Liver (tissue), 9 donors: ENCODE measurements around the gene PLEKHA5. TPM values are rescaled to one million over a fixed set of nuclear protein-coding genes. Genes with fewer than 3 reads are reported as not detected.

Experiments
- DNase-seq: peaks from one replicate; pipeline ENCODE4 v3.0.0-alpha.2; 2017; ENCODE audit warnings: low spot score
- H3K27ac ChIP-seq, 2 donors: one replicate each; pipeline ENCODE4 v1.7.0; 2013; ENCODE audit warnings: inconsistent platforms in 2 of 2, low read length in 2 of 2, control low read depth in 1 of 2, low read depth in 1 of 2, mild to moderate bottlenecking in 1 of 2
- H3K27me3 ChIP-seq, 4 donors: one replicate each; pipeline versions ENCODE4 v1.6.1 to v1.7.0; 2013; ENCODE audit warnings: low read length in 3 of 4, inconsistent platforms in 1 of 4, mild to moderate bottlenecking in 1 of 4, moderate library complexity in 1 of 4; ENCODE audit not compliant: control insufficient read depth in 4 of 4, insufficient read depth in 4 of 4
- H3K36me3 ChIP-seq, 4 donors: one replicate each; pipeline versions ENCODE4 v1.6.1 to v1.7.0; 2013; ENCODE audit warnings: low read length in 3 of 4, mild to moderate bottlenecking in 3 of 4, low read depth in 1 of 4, moderate library complexity in 1 of 4; ENCODE audit not compliant: control insufficient read depth in 4 of 4, insufficient read depth in 3 of 4
- H3K4me1 ChIP-seq, 4 donors: one replicate each; pipeline versions ENCODE4 v1.6.1 to v1.7.0; 2013; ENCODE audit warnings: low read length in 3 of 4, mild to moderate bottlenecking in 3 of 4, moderate library complexity in 1 of 4; ENCODE audit not compliant: control insufficient read depth in 4 of 4, insufficient read depth in 4 of 4
- H3K4me3 ChIP-seq, 3 donors: one replicate each; pipeline versions ENCODE4 v1.6.1 to v1.7.0; 2013; ENCODE audit warnings: low read length in 3 of 3, control low read depth in 1 of 3, low read depth in 1 of 3, mild to moderate bottlenecking in 1 of 3
- H3K9ac ChIP-seq, 2 donors: one replicate each; pipeline ENCODE4 v1.7.0; 2013; ENCODE audit warnings: low read length in 2 of 2, mild to moderate bottlenecking in 2 of 2, moderate library complexity in 2 of 2, control low read depth in 1 of 2, low read depth in 1 of 2
- H3K9me3 ChIP-seq, 4 donors: one replicate each; pipeline versions ENCODE4 v1.6.1 to v1.7.0; 2013; ENCODE audit warnings: low read length in 3 of 4; ENCODE audit not compliant: control insufficient read depth in 4 of 4
- CTCF ChIP-seq: fragments of 150-350 bp; IDR thresholded peaks from 2 replicates; pipeline ENCODE4 v1.5.1; 2017; ENCODE audit warnings: improper control_type of control experiment, low read depth, low read length; ENCODE audit not compliant: missing input control
- EGR1 ChIP-seq, 2 donors: IDR thresholded peaks; 2 replicates each; pipeline ENCODE4 v1.6.1; 2016 to 2018; ENCODE audit warnings: antibody characterized with exemption in 2 of 2, low read depth in 2 of 2
- FOXA1 ChIP-seq: IDR thresholded peaks from 2 replicates; pipeline ENCODE4 v1.6.1; 2016; ENCODE audit warnings: antibody characterized with exemption
- GABPA ChIP-seq, 2 donors: IDR thresholded peaks in 1 of 2; conservative IDR thresholded peaks in 1 of 2; 2 replicates each; pipeline ENCODE4 v1.6.1; 2016; ENCODE audit warnings: antibody characterized with exemption in 2 of 2, mild to moderate bottlenecking in 1 of 2, moderate library complexity in 1 of 2
- HNF4A ChIP-seq, 2 donors: conservative IDR thresholded peaks; 2 replicates each; pipeline ENCODE4 v1.6.1; 2016; ENCODE audit warnings: antibody characterized with exemption in 2 of 2, mild to moderate bottlenecking in 2 of 2
- HNF4G ChIP-seq: IDR thresholded peaks from 2 replicates; pipeline ENCODE4 v1.6.1; 2016; ENCODE audit warnings: antibody characterized with exemption
- MAX ChIP-seq: IDR thresholded peaks from 2 replicates; pipeline ENCODE4 v1.6.1; 2016; ENCODE audit warnings: antibody characterized with exemption
- RAD21 ChIP-seq, 2 donors: IDR thresholded peaks; 2 replicates each; pipeline ENCODE4 v1.6.1; 2016; ENCODE audit warnings: antibody characterized with exemption in 2 of 2, mild to moderate bottlenecking in 2 of 2
- REST ChIP-seq: IDR thresholded peaks from 2 replicates; pipeline ENCODE4 v1.6.1; 2016; ENCODE audit warnings: antibody characterized with exemption, mild to moderate bottlenecking
- RXRA ChIP-seq, 2 donors: IDR thresholded peaks; 2 replicates each; pipeline ENCODE4 v1.6.1; 2017 to 2018; ENCODE audit warnings: antibody characterized with exemption in 2 of 2, mild to moderate bottlenecking in 1 of 2
- SP1 ChIP-seq: IDR thresholded peaks from 2 replicates; pipeline ENCODE4 v1.6.1; 2018; ENCODE audit warnings: antibody characterized with exemption, mild to moderate bottlenecking
- TAF1 ChIP-seq: conservative IDR thresholded peaks from 2 replicates; pipeline ENCODE4 v1.6.1; 2016; ENCODE audit warnings: antibody characterized with exemption, mild to moderate bottlenecking
- YY1 ChIP-seq: IDR thresholded peaks from 2 replicates; pipeline ENCODE4 v1.6.1; 2016; ENCODE audit warnings: antibody characterized with exemption, mild to moderate bottlenecking
- ZBTB33 ChIP-seq: IDR thresholded peaks from 2 replicates; pipeline ENCODE4 v1.6.1; 2016; ENCODE audit warnings: antibody characterized with exemption
- WGBS: extraction: QIAGEN DNeasy Blood & Tissue Kit; methylation state at CpG from one replicate; pipeline ENCODE4 v1.1.7; 2013; 5-methylcytosine and 5-hydroxymethylcytosine counted together
- polyA plus RNA-seq, 2 donors: library from polyadenylated mRNA; stranded (reverse) in 1 of 2; unstranded in 1 of 2; fragments of 200-250 nt in 1 of 2; fragments of >200 nt in 1 of 2; fragmentation: Nextera tagmentation in 1 of 2; extraction: Ambion mirVana in 1 of 2; gene quantifications; one replicate each; pipeline versions ENCODE4 v1.2.1 to v1.2.3, GENCODE V29; 2013 to 2015
- total RNA-seq, 2 donors: library from RNA; depleted of rRNA; stranded (reverse); fragments of >200 nt; gene quantifications; one replicate each; pipeline ENCODE4 v1.2.3, GENCODE V29; 2014
- donor health status: healthy.
- donor health status: healthy.
- donor health status: healthy.
- donor health status: healthy.
- donor health status: healthy.

PLEKHA5 gene
- total and polyA plus RNA-seq, 4 donors: 4.6 to 25.5 (median 16.8) TPM

- DNase-seq: no peak
- TF ChIP-seq TAF1: no peak
- 90% methylated on average over 6 of the region's 6 CpGs for WGBS
- peaks cover 9 to 32% (median 23%) of the 10 kb centered on the region in 4 donors for H3K4me1 ChIP-seq
- no peaks in the 10 kb centered on the region for H3K36me3 ChIP-seq
- H3K27ac ChIP-seq: no peak overlapping the region
- no peaks in the 10 kb centered on the region for H3K27me3 ChIP-seq
- no peaks in the 10 kb centered on the region for H3K9me3 ChIP-seq
- H3K4me3 ChIP-seq: no peak overlapping the region
- no peak overlapping the region for H3K9ac ChIP-seq
These were observed 14.8 kb downstream of the PLEKHA5 start for GRCh38 chr12:19144287-19144686.

GRCh38 chr12:19144985-19145384 is 15.5 kb downstream of the PLEKHA5 start:
- no peak for DNase-seq
- Histone ChIP-seq H3K9ac (no peak overlapping the region), H3K9me3 (no peaks in the 10 kb centered on the region), H3K27me3 (no peaks in the 10 kb centered on the region), H3K4me1 (peaks cover 9 to 25% (median 18%) of the 10 kb centered on the region in 4 donors), H3K36me3 (peaks cover 0 to 2% (median 0%) of the 10 kb centered on the region in 4 donors), H3K27ac (no peak overlapping the region), H3K4me3 (no peak overlapping the region)
- TF ChIP-seq GABPA (IDR thresholded peaks at IDR 0.05 in 1 of 2, conservative IDR thresholded peaks at IDR 0.05 in 1 of 2) (no peak), HNF4G (peak; percentile 43), SP1 (peak; percentile 48), REST (no peak), HNF4A (conservative IDR thresholded peaks at IDR 0.05) (peak; percentile 60 to 82), RXRA (IDR thresholded peaks at IDR 0.05) (peak in 1 of 2 donors; percentile 54), RAD21 (IDR thresholded peaks at IDR 0.05) (peak in 1 of 2 donors; percentile 14)
- WGBS: 25% methylated on average over 2 of the region's 2 CpGs

GRCh38 chr12:19148860-19149259 is 19.3 kb downstream of the PLEKHA5 start:
- H3K9ac ChIP-seq: no peak overlapping the region

More at GRCh38 chr12:19148860-19149259, 19.3 kb downstream of the PLEKHA5 start:
- no peak overlapping the region for H3K4me3 ChIP-seq
- peaks cover 0 to 2% (median 0%) of the 10 kb centered on the region in 4 donors for H3K36me3 ChIP-seq
- H3K27me3 ChIP-seq: no peaks in the 10 kb centered on the region
- no peaks in the 10 kb centered on the region for H3K9me3 ChIP-seq
- H3K27ac ChIP-seq: no peak overlapping the region
- DNase-seq: no peak
- no peak for TF ChIP-seq FOXA1
- TF ChIP-seq RAD21 (IDR thresholded peaks at IDR 0.05): no peak
- TF ChIP-seq TAF1: no peak
- no peak for TF ChIP-seq CTCF
- TF ChIP-seq REST: no peak
- no peak for TF ChIP-seq MAX
- TF ChIP-seq EGR1 (IDR thresholded peaks at IDR 0.05; ENCODE audit: low read depth in 2 of 2): no peak
- TF ChIP-seq ZBTB33: no peak
- no peak for TF ChIP-seq GABPA (IDR thresholded peaks at IDR 0.05 in 1 of 2, conservative IDR thresholded peaks at IDR 0.05 in 1 of 2)
- TF ChIP-seq YY1: no peak
- H3K4me1 ChIP-seq: peaks cover 5 to 17% (median 11%) of the 10 kb centered on the region in 4 donors
